ENCODE measurements around the gene TRPV5.

TRPV5 gene

GRCh38 chr7:142868188-142868985, 65.2 kb downstream of the TRPV5 start:
- no peak for DNase-seq

GRCh38 chr7:142867398-142868187, 66.0 kb downstream of the TRPV5 start:
- no peak for DNase-seq

GRCh38 chr7:142867097-142867378, 66.5 kb downstream of the TRPV5 start:
- no peak for DNase-seq

- no peak for DNase-seq
Observed at GRCh38 chr7:142866361-142867096, 67.0 kb downstream of the TRPV5 start.

GRCh38 chr7:142865766-142866165, 67.8 kb downstream of the TRPV5 start:
- no peak for DNase-seq

GRCh38 chr7:142864980-142865747, 68.4 kb downstream of the TRPV5 start:
- no peak for DNase-seq

- no peak for DNase-seq
Observed at GRCh38 chr7:142863891-142864685, 69.5 kb downstream of the TRPV5 start.

GRCh38 chr7:142862786-142863400, 70.7 kb downstream of the TRPV5 start:
- DNase-seq, result no peak

- no peak for DNase-seq
Observed at GRCh38 chr7:142862351-142862750, 71.2 kb downstream of the TRPV5 start.

- DNase-seq, result no peak
Observed at GRCh38 chr7:142860968-142861367, 72.6 kb downstream of the TRPV5 start.

- DNase-seq, result no peak
Observed at GRCh38 chr7:142859829-142860228, 73.7 kb downstream of the TRPV5 start.

GRCh38 chr7:142859411-142859810, 74.1 kb downstream of the TRPV5 start:
- no peak for DNase-seq
